Mesenchymal stem cell (in vitro differentiated cells and primary cell): Measurements from ENCODE around the gene MED9.

ENCODE experiments used
- DNase-seq: peaks from one replicate; pipeline ENCODE4 v3.0.0-alpha.2; 2013
- H2AFZ ChIP-seq: one replicate; pipeline ENCODE4 v1.6.1; 2013; ENCODE audit warnings: low read depth, mild to moderate bottlenecking, control low read depth, inconsistent platforms, low read length, moderate library complexity
- H2AK5ac ChIP-seq: 2 replicates; pipeline ENCODE4 v1.6.1; 2013; ENCODE audit warnings: low read length, moderate library complexity, mild to moderate bottlenecking, inconsistent platforms; ENCODE audit not compliant: severe bottlenecking
- H2BK120ac ChIP-seq: one replicate; pipeline ENCODE4 v1.6.1; 2013; ENCODE audit warnings: low read depth, mild to moderate bottlenecking, inconsistent platforms, low read length, moderate library complexity
- H2BK12ac ChIP-seq, 2 experiments: one replicate each; pipeline ENCODE4 v1.6.1; 2013; ENCODE audit warnings: inconsistent platforms in 2 of 2, low read length in 2 of 2, mild to moderate bottlenecking in 2 of 2, moderate library complexity in 2 of 2, control low read depth in 1 of 2
- H2BK15ac ChIP-seq: one replicate; pipeline ENCODE4 v1.6.1; 2013; ENCODE audit warnings: mild to moderate bottlenecking, low read depth, inconsistent platforms; ENCODE audit not compliant: poor library complexity, severe bottlenecking
- H2BK5ac ChIP-seq: 2 replicates; pipeline ENCODE4 v1.6.1; 2013; ENCODE audit warnings: low read depth, mild to moderate bottlenecking, low read length, control low read depth, inconsistent platforms; ENCODE audit not compliant: poor library complexity, severe bottlenecking
- H3K14ac ChIP-seq, 2 experiments: one replicate each; pipeline ENCODE4 v1.6.1; 2013; ENCODE audit warnings: inconsistent platforms in 2 of 2, low read length in 2 of 2, control low read depth in 1 of 2, mild to moderate bottlenecking in 1 of 2, moderate library complexity in 1 of 2
- H3K18ac ChIP-seq, 2 experiments: one replicate each; pipeline ENCODE4 v1.6.1; 2013; ENCODE audit warnings: inconsistent platforms in 2 of 2, low read length in 2 of 2, control low read depth in 1 of 2, low read depth in 1 of 2, mild to moderate bottlenecking in 1 of 2
- H3K23ac ChIP-seq, 2 experiments: one replicate each; pipeline ENCODE4 v1.6.1; 2013; ENCODE audit warnings: inconsistent platforms in 2 of 2, low read length in 2 of 2, mild to moderate bottlenecking in 2 of 2, moderate library complexity in 2 of 2, control low read depth in 1 of 2
- H3K27ac ChIP-seq: 2 replicates; pipeline ENCODE4 v1.5.1; 2013; ENCODE audit warnings: mild to moderate bottlenecking, moderate library complexity, low read length, control low read depth, inconsistent platforms; ENCODE audit not compliant: poor library complexity, severe bottlenecking
- H3K27me3 ChIP-seq, 2 experiments: 2 replicates each; pipeline versions ENCODE4 v1.6.1 to v1.7.0; 2013; ENCODE audit warnings: low read length in 2 of 2, mild to moderate bottlenecking in 2 of 2, moderate library complexity in 2 of 2, control low read depth in 1 of 2, inconsistent platforms in 1 of 2; ENCODE audit not compliant: control insufficient read depth in 1 of 2, insufficient read depth in 1 of 2
- H3K36me3 ChIP-seq, 2 experiments: 2 replicates each; pipeline versions ENCODE4 v1.6.1 to v1.7.0; 2013; ENCODE audit warnings: low read length in 2 of 2, control low read depth in 1 of 2, inconsistent platforms in 1 of 2, low read depth in 1 of 2, mild to moderate bottlenecking in 1 of 2; ENCODE audit not compliant: insufficient read depth in 2 of 2, control insufficient read depth in 1 of 2
- H3K4ac ChIP-seq, 2 experiments: one replicate each; pipeline ENCODE4 v1.6.1; 2013; ENCODE audit warnings: inconsistent platforms in 2 of 2, low read length in 2 of 2, mild to moderate bottlenecking in 2 of 2, moderate library complexity in 2 of 2, control low read depth in 1 of 2, low read depth in 1 of 2
- H3K4me1 ChIP-seq: 2 replicates; pipeline ENCODE4 v1.6.1; 2013; ENCODE audit warnings: low read depth, low read length, control low read depth; ENCODE audit not compliant: control insufficient read depth, insufficient read depth
- H3K4me2 ChIP-seq: 2 replicates; pipeline ENCODE4 v1.6.1; 2013; ENCODE audit warnings: low read length, mild to moderate bottlenecking, inconsistent platforms; ENCODE audit not compliant: poor library complexity, severe bottlenecking
- H3K4me3 ChIP-seq, 2 experiments: 2 replicates each; pipeline versions ENCODE4 v1.5.1 to v1.7.0; 2013; ENCODE audit warnings: low read length in 2 of 2, mild to moderate bottlenecking in 2 of 2, control low read depth in 1 of 2, low read depth in 1 of 2; ENCODE audit not compliant: insufficient read depth in 1 of 2
- H3K79me1 ChIP-seq: replicated peaks from 2 replicates; pipeline ENCODE4 v1.6.1; 2013; ENCODE audit warnings: mild to moderate bottlenecking, control low read depth, low read length, inconsistent platforms; ENCODE audit not compliant: poor library complexity, severe bottlenecking
- H3K9ac ChIP-seq: 2 replicates; pipeline ENCODE4 v1.7.0; 2013; ENCODE audit warnings: mild to moderate bottlenecking, low read length, moderate library complexity
- H3K9me3 ChIP-seq: 2 replicates; pipeline ENCODE4 v1.7.0; 2013; ENCODE audit warnings: mild to moderate bottlenecking, low read length; ENCODE audit not compliant: control insufficient read depth
- H4K8ac ChIP-seq: one replicate; pipeline ENCODE4 v1.6.1; 2013; ENCODE audit warnings: inconsistent platforms, mild to moderate bottlenecking, low read length, moderate library complexity
- H4K91ac ChIP-seq: one replicate; pipeline ENCODE4 v1.6.1; 2013; ENCODE audit warnings: mild to moderate bottlenecking, low read length, inconsistent platforms
- WGBS: methylation state at CpG from one replicate; pipeline ENCODE4 v1.1.7; 2013; ENCODE audit warnings: mixed read lengths; 5-methylcytosine and 5-hydroxymethylcytosine counted together

Gene MED9

DNA sequence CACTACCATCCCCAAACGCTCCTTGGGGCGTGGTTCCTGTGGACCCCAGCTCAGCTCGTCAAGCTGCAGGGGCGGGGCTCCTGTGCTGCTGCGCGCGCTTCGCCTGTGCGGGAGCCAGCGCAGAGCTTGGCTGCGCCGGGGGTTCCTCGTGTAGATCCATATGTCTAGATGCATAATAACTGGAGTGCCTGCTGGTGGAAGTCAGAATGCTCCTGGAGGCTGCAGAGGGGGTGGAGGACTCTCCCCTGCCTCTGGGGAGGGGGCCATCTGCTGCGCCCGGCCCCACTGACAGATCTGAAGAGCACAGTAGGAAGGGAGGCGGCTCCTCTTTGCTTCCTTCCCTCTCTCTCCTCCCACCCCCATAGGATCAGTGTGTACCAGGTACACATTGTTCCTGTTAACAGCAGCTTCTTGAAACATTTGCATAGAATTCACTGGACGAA lies 14.8 kb downstream of the MED9 start:
- no peak overlapping the region for H2AK5ac ChIP-seq
- 97% methylated on average over 17 of the region's 17 CpGs for WGBS
- no peak overlapping the region for H3K27ac ChIP-seq
- DNase-seq, result no peak
- H3K9me3 ChIP-seq, result no peaks in the 10 kb centered on the region
- H3K14ac ChIP-seq, result no peak overlapping the region
- H2BK120ac ChIP-seq, result no peak overlapping the region
- H3K4me2 ChIP-seq, result no peak overlapping the region
- H3K27me3 ChIP-seq, result peaks cover 0 to 10% of the 10 kb centered on the region in 2 experiments
- no peak overlapping the region for H3K4me3 ChIP-seq
- H3K23ac ChIP-seq, result no peak overlapping the region
- H2BK5ac ChIP-seq, result no peak overlapping the region
- no peak overlapping the region for H2BK15ac ChIP-seq
- H3K36me3 ChIP-seq, result peaks cover 26 to 48% of the 10 kb centered on the region in 2 experiments
- H2AFZ ChIP-seq, result no peak overlapping the region
- H4K91ac ChIP-seq, result no peak overlapping the region
- no peak overlapping the region for H4K8ac ChIP-seq
- peaks cover 8% of the 10 kb centered on the region for H3K79me1 ChIP-seq
- H3K9ac ChIP-seq, result no peak overlapping the region
- no peak overlapping the region for H2BK12ac ChIP-seq
- no peak overlapping the region for H3K18ac ChIP-seq
- H3K4me1 ChIP-seq, result peaks cover 17% of the 10 kb centered on the region
- H3K4ac ChIP-seq, result no peak overlapping the region

GRCh38 chr17:17492085-17492484 lies 15.3 kb downstream of the MED9 start:
- Histone ChIP-seq H3K9me3 (no peaks in the 10 kb centered on the region), H2BK120ac (no peak overlapping the region), H4K8ac (no peak overlapping the region), H2AK5ac (no peak overlapping the region), H4K91ac (no peak overlapping the region), H3K4me2 (no peak overlapping the region), H2BK5ac (no peak overlapping the region), H3K4me1 (peaks cover 19% of the 10 kb centered on the region), H3K23ac (no peak overlapping the region), H2BK15ac (no peak overlapping the region), H3K36me3 (peaks cover 25 to 48% of the 10 kb centered on the region in 2 experiments), H3K9ac (no peak overlapping the region), H3K18ac (no peak overlapping the region), H3K27ac (no peak overlapping the region), H2BK12ac (no peak overlapping the region), H3K79me1 (peaks cover 8% of the 10 kb centered on the region), H2AFZ (no peak overlapping the region), H3K4me3 (no peak overlapping the region), H3K14ac (no peak overlapping the region), H3K4ac (no peak overlapping the region), H3K27me3 (peaks cover 0 to 10% of the 10 kb centered on the region in 2 experiments)
- DNase-seq, result no peak
- 88% methylated on average over 11 of the region's 11 CpGs for WGBS

- 92% methylated on average over 9 of the region's 9 CpGs for WGBS
- H3K9me3 ChIP-seq, result no peaks in the 10 kb centered on the region
- H3K18ac ChIP-seq, result no peak overlapping the region
- H3K4me1 ChIP-seq, result peaks cover 20% of the 10 kb centered on the region
- no peak overlapping the region for H4K8ac ChIP-seq
- H3K79me1 ChIP-seq, result peaks cover 8% of the 10 kb centered on the region
- H2AFZ ChIP-seq, result no peak overlapping the region
- no peak overlapping the region for H3K4ac ChIP-seq
- no peak overlapping the region for H3K27ac ChIP-seq
- no peak overlapping the region for H3K14ac ChIP-seq
- no peak overlapping the region for H2BK12ac ChIP-seq
- H4K91ac ChIP-seq, result no peak overlapping the region
- peak overlapping the region; percentile 87 for H3K9ac ChIP-seq
- H3K23ac ChIP-seq, result no peak overlapping the region
- H3K4me3 ChIP-seq, result no peak overlapping the region
- H2BK15ac ChIP-seq, result no peak overlapping the region
- DNase-seq, result no peak
- no peak overlapping the region for H2BK5ac ChIP-seq
- peaks cover 22 to 45% of the 10 kb centered on the region in 2 experiments for H3K36me3 ChIP-seq
- H3K27me3 ChIP-seq, result peaks cover 0 to 15% of the 10 kb centered on the region in 2 experiments
- H3K4me2 ChIP-seq, result no peak overlapping the region
- H2BK120ac ChIP-seq, result no peak overlapping the region
- H2AK5ac ChIP-seq, result no peak overlapping the region
Observed at GRCh38 chr17:17492571-17492970, 15.8 kb downstream of the MED9 start.

GRCh38 chr17:17493249-17493985 lies 16.6 kb downstream of the MED9 start:
- DNase-seq, result no peak
- H3K4me2 ChIP-seq, result no peak overlapping the region
- H3K14ac ChIP-seq, result no peak overlapping the region
- H3K4me3 ChIP-seq, result peak overlapping the region; percentile 14 to 84
- no peak overlapping the region for H3K23ac ChIP-seq
- H2BK12ac ChIP-seq, result peak overlapping the region in 1 of 2 experiments; percentile 29
- H4K91ac ChIP-seq, result no peak overlapping the region
- no peak overlapping the region for H2BK15ac ChIP-seq
- no peak overlapping the region for H3K4ac ChIP-seq
- H2AK5ac ChIP-seq, result no peak overlapping the region
- H3K4me1 ChIP-seq, result peaks cover 20% of the 10 kb centered on the region
- H3K18ac ChIP-seq, result no peak overlapping the region
- H3K9ac ChIP-seq, result peak overlapping the region; percentile 87
- no peak overlapping the region for H2BK120ac ChIP-seq
- peaks cover 4% of the 10 kb centered on the region for H3K79me1 ChIP-seq
- WGBS, result 63% methylated on average over 15 of the region's 15 CpGs
- H4K8ac ChIP-seq, result no peak overlapping the region
- peaks cover 22 to 38% of the 10 kb centered on the region in 2 experiments for H3K36me3 ChIP-seq
- H3K27ac ChIP-seq, result no peak overlapping the region
- H2AFZ ChIP-seq, result no peak overlapping the region
- no peak overlapping the region for H2BK5ac ChIP-seq
- H3K9me3 ChIP-seq, result no peaks in the 10 kb centered on the region
- peaks cover under 1 to 23% of the 10 kb centered on the region in 2 experiments for H3K27me3 ChIP-seq
